Endothelial cell of umbilical vein (primary cell): ENCODE data around the gene GRIK1. TPM values are rescaled to one million over a fixed set of nuclear protein-coding genes. Genes with fewer than 3 reads are reported as not detected.

ENCODE experiments used
- BruUV-seq: library from RNA; stranded (reverse); fragments of 400-500 nt; replicated peaks from 2 replicates; lab custom pipeline; 2021; lab: Mats Ljungman, UMichigan
- CTCF ChIA-PET: fragments of 300-600, 350-600 bp; sonication (Branson Sonifier 250); formaldehyde crosslinking; loops from one replicate; lab custom pipeline; 2021; ENCODE audit warnings: antibody characterized with exemption, inconsistent platforms; lab: Charles Lee
- POLR2A ChIA-PET: fragments of 300-600, 350-600 bp; sonication (Branson Sonifier 250); formaldehyde crosslinking; loops from one replicate; lab custom pipeline; 2021; ENCODE audit warnings: antibody characterized with exemption, inconsistent platforms; lab: Charles Lee
- DNase-seq: peaks from one replicate; pipeline ENCODE4 v3.0.0-alpha.2; 2011; ENCODE audit warnings: low read depth, low spot score
- FAIRE-seq: peaks from 2 replicates; lab custom pipeline; 2011; peaks lifted over from hg19 to GRCh38; lab: Jason Lieb, UNC
- H2AFZ ChIP-seq: 2 replicates; pipeline ENCODE4 v1.6.0; 2012; ENCODE audit warnings: low read depth, low read length, control low read depth, inconsistent platforms
- H3K27ac ChIP-seq: 2 replicates; pipeline ENCODE4 v1.5.1; 2011; ENCODE audit warnings: low read depth, mild to moderate bottlenecking, control low read depth, low read length, moderate library complexity; ENCODE audit not compliant: insufficient read depth
- H3K27me3 ChIP-seq, 2 experiments: 2 replicates each; pipeline versions ENCODE4 v1.6.0 to v1.6.1; 2011; ENCODE audit warnings: low read length in 2 of 2, mixed read lengths in 1 of 2; ENCODE audit not compliant: control insufficient read depth in 2 of 2, insufficient read depth in 2 of 2
- H3K36me3 ChIP-seq, 2 experiments: 2 replicates in 1 of 2; 3 replicates in 1 of 2; pipeline ENCODE4 v1.5.1; 2011; ENCODE audit warnings: low read length in 2 of 2, mild to moderate bottlenecking in 1 of 2, moderate library complexity in 1 of 2; ENCODE audit not compliant: control insufficient read depth in 2 of 2, insufficient read depth in 2 of 2; ENCODE audit errors: extremely low read depth in 1 of 2
- H3K4me1 ChIP-seq: 3 replicates; pipeline ENCODE4 v1.5.1; 2011; ENCODE audit warnings: mild to moderate bottlenecking, low read length; ENCODE audit not compliant: control insufficient read depth, insufficient read depth; ENCODE audit errors: extremely low read depth
- H3K4me2 ChIP-seq: 2 replicates; pipeline ENCODE4 v1.6.1; 2011; ENCODE audit warnings: low read length, control low read depth, mixed read lengths; ENCODE audit not compliant: insufficient read depth
- H3K4me3 ChIP-seq, 3 experiments: fragments of 200-600 bp in 1 of 3; sonication (generic), shearing (Covaris generic) in 1 of 3; replicated peaks in 1 of 3; 2 replicates each; pipeline ENCODE4 v1.5.1; 2011 to 2016; ENCODE audit warnings: control low read depth in 3 of 3, low read length in 3 of 3, mild to moderate bottlenecking in 2 of 3, inconsistent platforms in 1 of 3, low read depth in 1 of 3, moderate library complexity in 1 of 3; ENCODE audit not compliant: insufficient read depth in 1 of 3
- H3K79me2 ChIP-seq: 2 replicates; pipeline ENCODE4 v1.6.0; 2012; ENCODE audit warnings: low read length, inconsistent platforms; ENCODE audit not compliant: control insufficient read depth, insufficient read depth
- H3K9ac ChIP-seq: replicated peaks from 2 replicates; pipeline ENCODE3; 2011; ENCODE audit warnings: low read length, control low read depth; ENCODE audit not compliant: insufficient read depth; ENCODE audit errors: extremely low read depth
- H3K9me1 ChIP-seq: replicated peaks from 3 replicates; pipeline ENCODE4 v1.6.0; 2011; ENCODE audit warnings: mild to moderate bottlenecking, low read length; ENCODE audit not compliant: control insufficient read depth, insufficient read depth; ENCODE audit errors: extremely low read depth
- H3K9me3 ChIP-seq: replicated peaks from 2 replicates; pipeline ENCODE4 v1.5.1; 2012; ENCODE audit warnings: low read length, inconsistent platforms; ENCODE audit not compliant: control insufficient read depth, insufficient read depth
- H4K20me1 ChIP-seq: replicated peaks from 2 replicates; pipeline ENCODE3; 2011; ENCODE audit warnings: mild to moderate bottlenecking, low read length; ENCODE audit not compliant: control insufficient read depth, insufficient read depth; ENCODE audit errors: extremely low read depth
- CTCF ChIP-seq, 2 donors: IDR thresholded peaks; 1 replicate in 1 of 2; 2 replicates in 1 of 2; pipeline ENCODE4 v1.5.1; 2011; ENCODE audit warnings: low read length in 2 of 2, mild to moderate bottlenecking in 2 of 2, moderate library complexity in 2 of 2, control low read depth in 1 of 2, inconsistent platforms in 1 of 2, low read depth in 1 of 2; ENCODE audit not compliant: insufficient read depth in 1 of 2; ENCODE audit errors: extremely low read depth in 1 of 2
- EZH2 ChIP-seq: IDR thresholded peaks from 2 replicates; pipeline ENCODE4 v1.6.1; 2012; ENCODE audit warnings: borderline replicate concordance, low read depth, mild to moderate bottlenecking, moderate library complexity, low read length, inconsistent platforms; ENCODE audit not compliant: severe bottlenecking
- FOS ChIP-seq: IDR thresholded peaks from 2 replicates; pipeline ENCODE4 v1.6.1; 2011; ENCODE audit warnings: mild to moderate bottlenecking, low read length, moderate library complexity, borderline replicate concordance; ENCODE audit not compliant: insufficient read depth
- GATA2 ChIP-seq: IDR thresholded peaks from 2 replicates; pipeline ENCODE4 v1.7.0; 2011; ENCODE audit warnings: low read depth, mild to moderate bottlenecking, moderate library complexity, mixed read lengths, low read length; ENCODE audit not compliant: insufficient read length, insufficient read depth
- JUN ChIP-seq: IDR thresholded peaks from 2 replicates; pipeline ENCODE4 v1.6.1; 2011; ENCODE audit warnings: borderline replicate concordance, low read depth; ENCODE audit not compliant: insufficient read length, insufficient read depth
- MAX ChIP-seq: IDR thresholded peaks from 2 replicates; pipeline ENCODE4 v1.6.1; 2011; ENCODE audit not compliant: insufficient read depth, insufficient read length
- MYC ChIP-seq: IDR thresholded peaks from one replicate; pipeline ENCODE4 v1.6.1; 2011; ENCODE audit warnings: mild to moderate bottlenecking, low read depth, low read length
- POLR2A ChIP-seq: IDR thresholded peaks from 2 replicates; pipeline ENCODE4 v1.6.1; 2012; ENCODE audit warnings: low read depth, mild to moderate bottlenecking, control low read depth, low read length
- POLR2AphosphoS5 ChIP-seq: IDR thresholded peaks from 2 replicates; pipeline ENCODE4 v1.6.1; 2012; ENCODE audit warnings: low read depth, mild to moderate bottlenecking, control low read depth, low read length, moderate library complexity; ENCODE audit not compliant: insufficient read depth
- dilution Hi-C: fragments of 300-500 bp; cut with MboI; formaldehyde crosslinking; loops from one replicate; pipeline ENCODE4 v1.15.0; 2019; ENCODE audit warnings: low sequenced_read_pairs; ENCODE audit not compliant: extremely low pct_ligation_motif_present
- intact Hi-C: fragments of 100-400 bp; cut with micrococcal nuclease; formaldehyde crosslinking; loops from one replicate; pipeline ENCODE4 v1.10.0; 2022
- polyA plus RNA-seq, 4 experiments: library from polyadenylated mRNA; depleted of rRNA in 3 of 4; stranded (reverse) in 3 of 4; unstranded in 1 of 4; fragments of >200 nt; gene quantifications; 2 replicates each; pipeline versions ENCODE4 v1.2.1 to v1.2.3, GENCODE V29; 2011 to 2012; ENCODE audit warnings: missing spikeins in 1 of 4
- total RNA-seq: library from RNA; stranded (reverse); gene quantifications from 2 replicates; pipeline ENCODE4 v1.2.3, GENCODE V29; 2021

Gene GRIK1
- total and polyA plus RNA-seq, 2 donors (not counting 3 experiments of a cell fraction or from before 2014, with no cell fraction given), result not detected

GRCh38 chr21:29642551-29643245, 297.1 kb downstream of the GRIK1 start:
- TF ChIP-seq MAX (no peak), POLR2AphosphoS5 (no peak), POLR2A (no peak), EZH2 (no peak), FOS (no peak), JUN (no peak), GATA2 (no peak), MYC (no peak), CTCF (IDR thresholded peaks at IDR 0.05; ENCODE audit: extremely low read depth in 1 of 2, insufficient read depth in 1 of 2, low read depth in 1 of 2, low read length in 2 of 2) (no peak)
- no peaks in the 10 kb centered on the region for H3K9me3 ChIP-seq
- DNase-seq (no peak), FAIRE-seq (no peak)
- H4K20me1 ChIP-seq, result no peaks in the 10 kb centered on the region
- BruUV-seq, result no TSS peak
- H3K4me1 ChIP-seq, result no peaks in the 10 kb centered on the region
- no peak overlapping the region for H3K4me3 ChIP-seq
- ChIA-PET POLR2A (no interaction called here), CTCF (no interaction called here)
- no peaks in the 10 kb centered on the region for H3K9me1 ChIP-seq
- H3K36me3 ChIP-seq, result no peaks in the 10 kb centered on the region
- H3K27ac ChIP-seq, result no peak overlapping the region
- no peaks in the 10 kb centered on the region for H3K79me2 ChIP-seq
- no peak overlapping the region for H3K4me2 ChIP-seq
- intact Hi-C loops, result no loop called here
- H3K27me3 ChIP-seq, result no peaks in the 10 kb centered on the region
- H3K9ac ChIP-seq, result no peak overlapping the region
- H2AFZ ChIP-seq, result no peak overlapping the region
- dilution Hi-C loops, result no loop called here
